ENCODE data around the gene ACADSB. TPM values are rescaled to one million over a fixed set of nuclear protein-coding genes. Genes with fewer than 3 reads are reported as not detected.

Gene ACADSB
- total RNA-seq, 1 experiment from 2014 or later: 14.5 TPM

- peaks cover 7% of the 10 kb centered on the region for H3K4me1 Mint-ChIP-seq
- no peak for TF ChIP-seq FOXK1 (CRISPR knock-in tag; IDR thresholded peaks at IDR 0.05)
- TF ChIP-seq ZNF219 (CRISPR knock-in tag; IDR thresholded peaks at IDR 0.05; ENCODE audit: borderline replicate concordance): no peak
- no peak for TF ChIP-seq SMAD3 (CRISPR knock-in tag; IDR thresholded peaks at IDR 0.05; ENCODE audit: borderline replicate concordance)
- no peak for TF ChIP-seq E2F1 (CRISPR knock-in tag; IDR thresholded peaks at IDR 0.05)
- TF ChIP-seq FOXP4 (CRISPR knock-in tag; IDR thresholded peaks at IDR 0.05): no peak
- TF ChIP-seq ATF2 (CRISPR knock-in tag; IDR thresholded peaks at IDR 0.05; ENCODE audit: borderline replicate concordance, low read depth): no peak
- TF ChIP-seq ZNF138 (CRISPR knock-in tag; conservative IDR thresholded peaks at IDR 0.05): no peak
- no peak for TF ChIP-seq ATF6 (CRISPR knock-in tag; IDR thresholded peaks at IDR 0.05)
- no peak for TF ChIP-seq OVOL2 (CRISPR knock-in tag; IDR thresholded peaks at IDR 0.05; ENCODE audit: borderline replicate concordance)
- TF ChIP-seq ZMAT4 (CRISPR knock-in tag; IDR thresholded peaks at IDR 0.05): no peak
- TF ChIP-seq CTCF (IDR thresholded peaks at IDR 0.05): no peak
- TF ChIP-seq EMX1 (CRISPR knock-in tag; IDR thresholded peaks at IDR 0.05): no peak
- TF ChIP-seq ELF4 (CRISPR knock-in tag; IDR thresholded peaks at IDR 0.05; ENCODE audit: low read depth): no peak
- no peak for TF ChIP-seq ZBTB43 (CRISPR knock-in tag; IDR thresholded peaks at IDR 0.05)
- no peak for TF ChIP-seq CBFB (CRISPR knock-in tag; IDR thresholded peaks at IDR 0.05; ENCODE audit: low read depth)
- TF ChIP-seq ZNF423 (CRISPR knock-in tag; IDR thresholded peaks at IDR 0.05): no peak
- H3K36me3 Mint-ChIP-seq: no peaks in the 10 kb centered on the region
- DNase-seq (ENCODE audit: low spot score): no peak
- no peak for ATAC-seq
- H3K9me3 Mint-ChIP-seq: no peaks in the 10 kb centered on the region
- H3K27ac Mint-ChIP-seq: no peak overlapping the region
- CTCF ChIA-PET: no interaction called here
- POLR2A ChIA-PET: no interaction called here
- H3K4me3 Mint-ChIP-seq: no peak overlapping the region
- peaks cover 17% of the 10 kb centered on the region for H3K27me3 Mint-ChIP-seq (ENCODE audit: low read depth)
Observed at GRCh38 chr10:123097039-123097438, 88.2 kb downstream of the ACADSB start.
